Neural progenitor cell (in vitro differentiated cells): ENCODE data around the gene EHMT1. TPM values are rescaled to one million over a fixed set of nuclear protein-coding genes. Genes with fewer than 3 reads are reported as not detected.

ENCODE experiments used
- DNase-seq: peaks from one replicate; pipeline ENCODE4 v3.0.0-alpha.2; 2016; ENCODE audit warnings: low spot score
- H2AFZ ChIP-seq: fragments of 200-600 bp; sonication (generic); replicated peaks from 2 replicates; pipeline ENCODE4 v1.6.1; 2016; ENCODE audit warnings: antibody characterized with exemption
- H3F3A ChIP-seq: fragments of 200-600 bp; sonication (generic); 2 replicates; pipeline ENCODE4 v1.6.1; 2016; ENCODE audit warnings: antibody characterized with exemption, low read depth
- H3K27ac ChIP-seq: fragments of 200-600 bp; sonication (generic); 2 replicates; pipeline ENCODE4 v1.5.1; 2016; ENCODE audit warnings: mild to moderate bottlenecking
- H3K27me3 ChIP-seq: fragments of 200-600 bp; sonication (generic); 2 replicates; pipeline ENCODE4 v1.6.1; 2016; ENCODE audit warnings: mild to moderate bottlenecking, moderate library complexity
- H3K36me3 ChIP-seq: fragments of 200-600 bp; sonication (generic); 2 replicates; pipeline ENCODE4 v1.5.1; 2016
- H3K4me1 ChIP-seq: fragments of 200-600 bp; sonication (generic); 2 replicates; pipeline ENCODE4 v1.6.1; 2016; ENCODE audit warnings: mixed run types
- H3K4me2 ChIP-seq: fragments of 200-600 bp; sonication (generic); 2 replicates; pipeline ENCODE4 v1.6.1; 2016
- H3K4me3 ChIP-seq: fragments of 200-600 bp; sonication (generic); 2 replicates; pipeline ENCODE4 v1.5.1; 2016
- H3K79me2 ChIP-seq: fragments of 200-600 bp; sonication (generic); 2 replicates; pipeline ENCODE4 v1.6.1; 2016; ENCODE audit warnings: low read depth
- H3K9ac ChIP-seq: fragments of 200-600 bp; sonication (generic); 2 replicates; pipeline ENCODE4 v1.6.1; 2016
- H3K9me3 ChIP-seq: fragments of 200-600 bp; sonication (generic); 2 replicates; pipeline ENCODE4 v1.5.1; 2016; ENCODE audit warnings: low read depth
- H4K20me1 ChIP-seq: fragments of 200-600 bp; sonication (generic); 2 replicates; pipeline ENCODE4 v1.6.1; 2016; ENCODE audit warnings: low read depth
- H3K27ac Mint-ChIP-seq: 3 replicates; pipeline ENCODE4 v1.8.0; 2021; ENCODE audit warnings: mixed read lengths
- H3K27me3 Mint-ChIP-seq: 2 replicates; pipeline ENCODE4 v1.8.0; 2022; ENCODE audit warnings: low read depth, mild to moderate bottlenecking, inconsistent platforms, moderate library complexity, mixed read lengths; ENCODE audit not compliant: insufficient read depth
- H3K36me3 Mint-ChIP-seq: 3 replicates; pipeline ENCODE4 v1.8.0; 2021; ENCODE audit warnings: mixed read lengths
- H3K4me1 Mint-ChIP-seq: 3 replicates; pipeline ENCODE4 v1.8.0; 2021; ENCODE audit warnings: mixed read lengths
- H3K4me3 Mint-ChIP-seq: 3 replicates; pipeline ENCODE4 v1.8.0; 2021; ENCODE audit warnings: mild to moderate bottlenecking, moderate library complexity, mixed read lengths
- H3K9me3 Mint-ChIP-seq: 3 replicates; pipeline ENCODE4 v1.8.0; 2020; ENCODE audit warnings: mixed read lengths
- EZH2 ChIP-seq: fragments of 200-600 bp; sonication (generic); IDR thresholded peaks from 2 replicates; pipeline ENCODE4 v1.6.1; 2017; ENCODE audit warnings: antibody characterized with exemption, mild to moderate bottlenecking, moderate library complexity
- EZH2phosphoT487 ChIP-seq: fragments of 200-600 bp; sonication (generic); IDR thresholded peaks from 2 replicates; pipeline ENCODE4 v1.6.1; 2017; ENCODE audit warnings: antibody characterized with exemption
- total RNA-seq: library from RNA; depleted of rRNA; stranded (reverse); fragments of >200 nt; gene quantifications from 2 replicates; pipeline ENCODE4 v1.2.3, GENCODE V29; 2015; ENCODE audit warnings: low replicate concordance
- TF ChIP-seq, protein P1 (sequence below): fragments of 200-600 bp; sonication (generic); IDR thresholded peaks from 2 replicates; pipeline ENCODE4 v1.5.1; 2017; ENCODE audit warnings: antibody characterized with exemption, mild to moderate bottlenecking

The EHMT1 gene
- total RNA-seq, 1 donor from 2014 or later = 47.8 TPM

DNA sequence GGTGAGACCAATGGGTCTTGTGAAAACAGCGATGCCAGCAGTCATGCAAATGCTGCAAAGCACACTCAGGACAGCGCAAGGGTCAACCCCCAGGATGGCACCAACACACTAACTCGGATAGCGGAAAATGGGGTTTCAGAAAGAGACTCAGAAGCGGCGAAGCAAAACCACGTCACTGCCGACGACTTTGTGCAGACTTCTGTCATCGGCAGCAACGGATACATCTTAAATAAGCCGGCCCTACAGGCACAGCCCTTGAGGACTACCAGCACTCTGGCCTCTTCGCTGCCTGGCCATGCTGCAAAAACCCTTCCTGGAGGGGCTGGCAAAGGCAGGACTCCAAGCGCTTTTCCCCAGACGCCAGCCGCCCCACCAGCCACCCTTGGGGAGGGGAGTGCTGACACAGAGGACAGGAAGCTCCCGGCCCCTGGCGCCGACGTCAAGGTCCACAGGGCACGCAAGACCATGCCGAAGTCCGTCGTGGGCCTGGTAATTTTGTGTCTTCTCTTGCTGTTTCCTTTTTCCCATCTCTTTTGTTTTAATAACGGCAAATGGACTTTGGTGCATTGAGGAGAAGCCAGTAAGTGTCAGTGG, 98.0 kb downstream of the EHMT1 start:
- Mint-ChIP-seq H3K9me3 (peaks cover 24% of the 10 kb centered on the region), H3K27me3 (peaks cover 8% of the 10 kb centered on the region), H3K4me1 (peaks cover 3% of the 10 kb centered on the region), H3K4me3 (no peak overlapping the region), H3K36me3 (peaks cover 48% of the 10 kb centered on the region), H3K27ac (no peak overlapping the region)
- Histone ChIP-seq H3K36me3 (peaks cover 4% of the 10 kb centered on the region), H2AFZ (no peak overlapping the region), H3K79me2 (peaks cover 44% of the 10 kb centered on the region), H3K9ac (no peak overlapping the region), H3F3A (peaks cover 10% of the 10 kb centered on the region), H3K4me3 (no peak overlapping the region), H3K9me3 (no peaks in the 10 kb centered on the region), H3K4me2 (no peak overlapping the region), H4K20me1 (no peaks in the 10 kb centered on the region), H3K27me3 (no peaks in the 10 kb centered on the region), H3K27ac (no peak overlapping the region), H3K4me1 (no peaks in the 10 kb centered on the region)
- DNase-seq = no peak
- TF ChIP-seq EZH2phosphoT487 = no peak

DNA sequence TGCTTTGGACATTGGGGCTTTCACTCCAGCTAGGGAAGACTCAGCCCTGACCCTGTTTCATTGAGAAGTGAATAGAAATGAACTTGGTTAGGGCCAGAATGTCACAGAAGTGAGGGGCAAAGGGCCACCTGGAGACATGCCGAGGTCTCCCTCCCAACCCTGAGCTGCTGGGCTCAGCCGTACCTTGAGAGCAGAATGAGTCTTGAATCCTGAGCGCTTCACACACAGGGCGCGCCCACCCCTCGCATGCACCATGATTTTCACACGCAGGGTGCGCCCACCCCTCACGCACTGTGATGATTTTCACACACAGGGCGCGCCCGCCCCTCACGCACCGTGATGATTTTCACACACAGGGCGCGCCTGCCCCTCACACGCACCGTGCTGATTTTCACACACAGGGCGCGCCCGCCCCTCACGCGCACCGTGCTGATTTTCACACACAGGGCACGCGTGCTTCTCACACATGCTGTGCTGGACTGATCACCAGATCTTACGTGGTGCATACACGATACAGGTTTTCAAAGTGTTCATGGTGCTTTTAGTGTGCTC, 99.0 kb downstream of the EHMT1 start:
- Mint-ChIP-seq H3K27me3 (peaks cover 8% of the 10 kb centered on the region), H3K9me3 (peaks cover 25% of the 10 kb centered on the region), H3K27ac (no peak overlapping the region), H3K4me1 (peaks cover 4% of the 10 kb centered on the region), H3K4me3 (no peak overlapping the region), H3K36me3 (peaks cover 44% of the 10 kb centered on the region)
- Histone ChIP-seq H3K36me3 (peaks cover 4% of the 10 kb centered on the region), H3K27ac (no peak overlapping the region), H3F3A (peaks cover 10% of the 10 kb centered on the region), H3K9me3 (no peaks in the 10 kb centered on the region), H3K27me3 (no peaks in the 10 kb centered on the region), H3K4me2 (no peak overlapping the region), H3K9ac (no peak overlapping the region), H3K79me2 (peaks cover 44% of the 10 kb centered on the region), H3K4me3 (no peak overlapping the region), H2AFZ (no peak overlapping the region), H3K4me1 (no peaks in the 10 kb centered on the region), H4K20me1 (no peaks in the 10 kb centered on the region)
- DNase-seq = no peak
- no peak for TF ChIP-seq EZH2phosphoT487
- TF ChIP-seq, protein P1, sequence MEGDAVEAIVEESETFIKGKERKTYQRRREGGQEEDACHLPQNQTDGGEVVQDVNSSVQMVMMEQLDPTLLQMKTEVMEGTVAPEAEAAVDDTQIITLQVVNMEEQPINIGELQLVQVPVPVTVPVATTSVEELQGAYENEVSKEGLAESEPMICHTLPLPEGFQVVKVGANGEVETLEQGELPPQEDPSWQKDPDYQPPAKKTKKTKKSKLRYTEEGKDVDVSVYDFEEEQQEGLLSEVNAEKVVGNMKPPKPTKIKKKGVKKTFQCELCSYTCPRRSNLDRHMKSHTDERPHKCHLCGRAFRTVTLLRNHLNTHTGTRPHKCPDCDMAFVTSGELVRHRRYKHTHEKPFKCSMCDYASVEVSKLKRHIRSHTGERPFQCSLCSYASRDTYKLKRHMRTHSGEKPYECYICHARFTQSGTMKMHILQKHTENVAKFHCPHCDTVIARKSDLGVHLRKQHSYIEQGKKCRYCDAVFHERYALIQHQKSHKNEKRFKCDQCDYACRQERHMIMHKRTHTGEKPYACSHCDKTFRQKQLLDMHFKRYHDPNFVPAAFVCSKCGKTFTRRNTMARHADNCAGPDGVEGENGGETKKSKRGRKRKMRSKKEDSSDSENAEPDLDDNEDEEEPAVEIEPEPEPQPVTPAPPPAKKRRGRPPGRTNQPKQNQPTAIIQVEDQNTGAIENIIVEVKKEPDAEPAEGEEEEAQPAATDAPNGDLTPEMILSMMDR = no peak
- TF ChIP-seq EZH2 = no peak

DNA sequence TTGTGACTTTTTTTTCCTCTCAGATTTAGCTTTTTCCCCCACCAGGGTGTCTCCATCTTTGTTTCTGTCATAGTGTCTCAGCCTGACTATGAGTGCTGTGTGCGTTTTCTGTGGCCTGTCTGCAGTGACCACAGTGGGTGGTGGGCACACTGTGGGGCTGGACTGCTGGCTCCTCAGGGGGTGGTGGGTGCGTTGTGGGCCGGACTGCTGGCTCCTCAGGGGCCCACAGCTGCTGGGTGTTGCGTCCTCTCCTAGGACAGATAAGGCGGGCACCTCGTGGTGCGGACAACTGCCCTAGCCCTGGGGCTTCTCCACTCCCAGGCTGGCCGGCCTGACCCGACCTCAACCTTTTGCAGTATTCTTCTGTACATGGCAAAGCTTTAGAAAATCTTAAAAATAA, 100.4 kb downstream of the EHMT1 start:
- H3K4me1 ChIP-seq = peaks cover 9% of the 10 kb centered on the region
- Mint-ChIP-seq H3K27ac (no peak overlapping the region), H3K4me3 (no peak overlapping the region), H3K27me3 (peaks cover 8% of the 10 kb centered on the region), H3K36me3 (peaks cover 40% of the 10 kb centered on the region), H3K4me1 (peaks cover 4% of the 10 kb centered on the region), H3K9me3 (peaks cover 21% of the 10 kb centered on the region)
- peaks cover 18% of the 10 kb centered on the region for H3F3A ChIP-seq
- no peak overlapping the region for H3K4me3 ChIP-seq
- TF ChIP-seq EZH2 (no peak), EZH2phosphoT487 (no peak)
- TF ChIP-seq, protein P1 = no peak
- no peaks in the 10 kb centered on the region for H3K27me3 ChIP-seq
- no peak overlapping the region for H3K27ac ChIP-seq
- no peaks in the 10 kb centered on the region for H3K9me3 ChIP-seq
- H3K79me2 ChIP-seq = peaks cover 41% of the 10 kb centered on the region
- peaks cover 4% of the 10 kb centered on the region for H3K36me3 ChIP-seq
- no peak overlapping the region for H3K4me2 ChIP-seq
- peaks cover 4% of the 10 kb centered on the region for H4K20me1 ChIP-seq
- no peak overlapping the region for H2AFZ ChIP-seq
- no peak for DNase-seq
- H3K9ac ChIP-seq = no peak overlapping the region

DNA sequence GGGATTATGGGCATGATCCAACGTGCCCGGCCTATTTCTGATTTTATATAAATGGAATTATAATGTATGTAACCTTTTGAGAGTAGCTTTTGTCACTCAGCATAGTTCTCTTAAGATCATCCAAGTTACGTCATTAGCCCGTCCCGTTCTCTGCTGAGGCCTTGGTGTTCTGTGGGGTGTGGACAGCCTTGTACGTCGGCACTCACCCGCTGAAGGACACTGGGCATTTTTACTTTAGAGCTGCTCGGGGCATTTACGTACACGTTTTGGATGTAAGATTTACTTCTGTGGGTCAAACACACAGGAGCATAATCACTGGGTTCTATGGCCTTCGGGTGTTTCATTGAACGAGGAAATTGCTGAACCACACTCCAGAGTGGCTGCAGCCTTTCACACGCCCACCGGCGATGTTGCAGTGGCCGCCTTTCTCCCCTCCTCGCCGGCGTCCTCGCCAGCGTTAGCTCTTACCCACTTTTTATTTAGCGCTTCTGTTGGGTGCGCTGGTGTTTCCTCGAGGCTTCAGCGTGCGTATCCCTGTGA, 101.8 kb downstream of the EHMT1 start:
- no peak overlapping the region for H2AFZ ChIP-seq
- H3K4me2 ChIP-seq = no peak overlapping the region
- no peaks in the 10 kb centered on the region for H3K36me3 ChIP-seq
- H3K9me3 Mint-ChIP-seq = peaks cover 23% of the 10 kb centered on the region
- peaks cover 8% of the 10 kb centered on the region for H3K27me3 Mint-ChIP-seq
- peaks cover 42% of the 10 kb centered on the region for H3K36me3 Mint-ChIP-seq
- peaks cover 13% of the 10 kb centered on the region for H3K4me1 ChIP-seq
- TF ChIP-seq, protein P1 = no peak
- no peak overlapping the region for H3K9ac ChIP-seq
- H3K4me3 ChIP-seq = no peak overlapping the region
- no peak overlapping the region for H3K4me3 Mint-ChIP-seq
- H3K9me3 ChIP-seq = no peaks in the 10 kb centered on the region
- H3K27ac Mint-ChIP-seq = no peak overlapping the region
- DNase-seq = no peak
- peaks cover 4% of the 10 kb centered on the region for H4K20me1 ChIP-seq
- peak overlapping the region; percentile 63 for H3K27ac ChIP-seq
- peaks cover 25% of the 10 kb centered on the region for H3F3A ChIP-seq
- peaks cover 41% of the 10 kb centered on the region for H3K79me2 ChIP-seq
- peaks cover 4% of the 10 kb centered on the region for H3K4me1 Mint-ChIP-seq
- no peaks in the 10 kb centered on the region for H3K27me3 ChIP-seq
